Breast epithelium (tissue), 4 donors: Measurements from ENCODE around the gene CARS1. TPM values are rescaled to one million over a fixed set of nuclear protein-coding genes. Genes with fewer than 3 reads are reported as not detected.

Experiments used
- DNase-seq, 2 donors: peaks; one replicate each; pipeline ENCODE4 v3.0.0-alpha.2; 2019; ENCODE audit warnings: low spot score in 2 of 2
- H3K27ac ChIP-seq, 2 donors: fragments of 200-600 bp; sonication (generic) in 1 of 2; one replicate each; pipeline ENCODE4 v1.5.1; 2016 to 2019; ENCODE audit warnings: mild to moderate bottlenecking in 1 of 2
- H3K27me3 ChIP-seq, 2 donors: fragments of 200-600 bp; sonication (generic) in 1 of 2; one replicate each; pipeline versions ENCODE4 v1.5.1 to v1.6.0; 2017 to 2019; ENCODE audit warnings: control low read depth in 1 of 2, mild to moderate bottlenecking in 1 of 2
- H3K36me3 ChIP-seq: fragments of 200-600 bp; one replicate; pipeline ENCODE4 v1.5.1; 2019
- H3K4me1 ChIP-seq, 2 donors: fragments of 200-600 bp; sonication (generic); one replicate each; pipeline ENCODE4 v1.5.1; 2016 to 2019; ENCODE audit warnings: control low read depth in 1 of 2
- H3K4me3 ChIP-seq, 3 donors: fragments of 200-600 bp; sonication (generic); 1 replicate in 2 of 3; 2 replicates in 1 of 3; pipeline ENCODE4 v1.5.1; 2016 to 2019; ENCODE audit warnings: mild to moderate bottlenecking in 3 of 3, moderate library complexity in 2 of 3
- H3K9me3 ChIP-seq, 2 donors: fragments of 200-600 bp; sonication (generic) in 1 of 2; one replicate each; pipeline ENCODE4 v1.5.1; 2016 to 2019; ENCODE audit warnings: control low read depth in 1 of 2
- POLR2A ChIP-seq: fragments of 450-650 bp; IDR thresholded peaks from one replicate; pipeline ENCODE4 v1.6.1; 2016; ENCODE audit warnings: antibody characterized with exemption, mild to moderate bottlenecking, moderate library complexity
- POLR2AphosphoS5 ChIP-seq, 3 donors: sonication (generic); formaldehyde crosslinking; IDR thresholded peaks; one replicate each; pipeline ENCODE4 v1.6.1; 2017; ENCODE audit warnings: antibody characterized with exemption in 3 of 3
- intact Hi-C: fragments of 100-400 bp; cut with DNase I; formaldehyde crosslinking; loops from one replicate; pipeline ENCODE4 v1.15.1; 2023; ENCODE audit warnings: low total_unique reads
- total RNA-seq, 3 donors: library from RNA; depleted of rRNA; stranded (reverse); fragments of >200 nt; gene quantifications; one replicate each; pipeline ENCODE4 v1.1.0, GENCODE V29; 2016
- TF ChIP-seq, protein P1 (sequence below), 3 donors: fragments of 450-650 bp; IDR thresholded peaks; one replicate each; pipeline ENCODE4 v1.5.1; 2016 to 2017; ENCODE audit warnings: antibody characterized with exemption in 3 of 3, mild to moderate bottlenecking in 3 of 3, moderate library complexity in 3 of 3

CARS1 gene
- total RNA-seq, 3 donors from 2014 or later = 30.1 to 42.6 (median 40.7) TPM

DNA sequence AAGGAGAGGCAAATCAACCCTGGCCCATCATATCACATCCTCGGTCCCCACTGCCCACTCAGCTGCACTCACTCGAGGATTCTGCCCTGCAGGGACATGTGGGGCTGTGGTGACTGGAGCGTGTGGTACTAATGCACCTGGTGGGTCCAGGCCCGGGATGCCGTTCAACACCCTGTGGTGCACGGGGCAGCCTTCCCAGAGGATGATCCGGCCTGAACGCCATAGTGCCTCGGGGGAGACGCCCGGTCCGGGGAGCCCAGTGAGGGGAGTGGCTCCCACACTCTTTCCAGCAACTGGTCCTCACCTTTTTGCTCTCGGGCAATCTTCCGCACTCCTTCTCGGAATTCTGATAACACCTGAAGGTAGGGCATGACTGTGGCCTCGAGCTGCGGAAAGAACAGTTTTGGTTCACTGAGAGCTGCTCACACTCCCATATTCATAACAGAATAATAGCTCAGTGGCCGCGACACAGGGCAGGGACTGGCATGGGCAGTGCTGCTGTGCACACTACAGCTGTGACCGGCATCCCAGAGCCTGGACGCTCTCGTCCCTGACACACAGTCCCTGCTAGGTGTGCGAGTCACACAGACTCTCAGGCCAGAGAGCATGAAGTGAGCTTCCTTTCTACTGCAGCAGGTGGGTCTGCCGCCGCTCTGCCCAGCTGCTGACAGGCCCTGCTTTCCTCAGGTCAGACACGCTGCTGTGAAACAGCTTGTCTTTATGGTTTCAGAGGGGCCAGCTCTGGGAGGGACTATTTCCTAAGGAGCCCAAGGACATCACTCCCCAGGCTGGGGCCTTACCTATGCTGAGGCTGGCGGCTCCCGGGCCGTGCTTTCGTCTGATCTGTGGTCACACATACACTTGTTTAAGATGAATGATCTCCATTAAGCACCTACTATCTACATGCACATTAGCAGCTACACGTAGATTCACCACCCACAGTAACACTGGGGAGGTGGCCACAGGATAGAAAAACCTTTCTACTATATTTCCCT, 45.0 kb downstream of the CARS1 start:
- no peak for DNase-seq
- intact Hi-C loops = no loop called here
- Histone ChIP-seq H3K27ac (no peak overlapping the region), H3K4me1 (no peaks in the 10 kb centered on the region), H3K4me3 (no peak overlapping the region), H3K9me3 (no peaks in the 10 kb centered on the region), H3K36me3 (no peaks in the 10 kb centered on the region), H3K27me3 (no peaks in the 10 kb centered on the region)
- TF ChIP-seq, protein P1, sequence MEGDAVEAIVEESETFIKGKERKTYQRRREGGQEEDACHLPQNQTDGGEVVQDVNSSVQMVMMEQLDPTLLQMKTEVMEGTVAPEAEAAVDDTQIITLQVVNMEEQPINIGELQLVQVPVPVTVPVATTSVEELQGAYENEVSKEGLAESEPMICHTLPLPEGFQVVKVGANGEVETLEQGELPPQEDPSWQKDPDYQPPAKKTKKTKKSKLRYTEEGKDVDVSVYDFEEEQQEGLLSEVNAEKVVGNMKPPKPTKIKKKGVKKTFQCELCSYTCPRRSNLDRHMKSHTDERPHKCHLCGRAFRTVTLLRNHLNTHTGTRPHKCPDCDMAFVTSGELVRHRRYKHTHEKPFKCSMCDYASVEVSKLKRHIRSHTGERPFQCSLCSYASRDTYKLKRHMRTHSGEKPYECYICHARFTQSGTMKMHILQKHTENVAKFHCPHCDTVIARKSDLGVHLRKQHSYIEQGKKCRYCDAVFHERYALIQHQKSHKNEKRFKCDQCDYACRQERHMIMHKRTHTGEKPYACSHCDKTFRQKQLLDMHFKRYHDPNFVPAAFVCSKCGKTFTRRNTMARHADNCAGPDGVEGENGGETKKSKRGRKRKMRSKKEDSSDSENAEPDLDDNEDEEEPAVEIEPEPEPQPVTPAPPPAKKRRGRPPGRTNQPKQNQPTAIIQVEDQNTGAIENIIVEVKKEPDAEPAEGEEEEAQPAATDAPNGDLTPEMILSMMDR (IDR thresholded peaks at IDR 0.05) = no peak
- TF ChIP-seq POLR2A = no peak
- no peak for TF ChIP-seq POLR2AphosphoS5 (IDR thresholded peaks at IDR 0.05)

- intact Hi-C loops = no loop called here
- no peak overlapping the region for H3K27ac ChIP-seq
- TF ChIP-seq, protein P1 (IDR thresholded peaks at IDR 0.05) = no peak
- TF ChIP-seq POLR2A = no peak
- TF ChIP-seq POLR2AphosphoS5 (IDR thresholded peaks at IDR 0.05) = no peak
Observed at GRCh38 chr11:3010521-3011275, 46.5 kb downstream of the CARS1 start.

GRCh38 chr11:3010004-3010403, 47.2 kb downstream of the CARS1 start:
- DNase-seq = no peak
- H3K4me1 ChIP-seq = no peaks in the 10 kb centered on the region
- no peaks in the 10 kb centered on the region for H3K36me3 ChIP-seq
- no peak overlapping the region for H3K4me3 ChIP-seq
- no peak overlapping the region for H3K27ac ChIP-seq
- intact Hi-C loops = no loop called here
- no peaks in the 10 kb centered on the region for H3K9me3 ChIP-seq
- H3K27me3 ChIP-seq = no peaks in the 10 kb centered on the region
- TF ChIP-seq POLR2A = no peak
- TF ChIP-seq, protein P1 (IDR thresholded peaks at IDR 0.05) = no peak
- no peak for TF ChIP-seq POLR2AphosphoS5 (IDR thresholded peaks at IDR 0.05)

More at GRCh38 chr11:3010521-3011275, 46.5 kb downstream of the CARS1 start:
- Histone ChIP-seq H3K4me3 (no peak overlapping the region), H3K27me3 (no peaks in the 10 kb centered on the region), H3K9me3 (no peaks in the 10 kb centered on the region), H3K4me1 (no peaks in the 10 kb centered on the region), H3K36me3 (no peaks in the 10 kb centered on the region)
- DNase-seq = no peak

- intact Hi-C loops = no loop called here
- Histone ChIP-seq H3K27me3 (no peaks in the 10 kb centered on the region), H3K36me3 (no peaks in the 10 kb centered on the region), H3K9me3 (no peaks in the 10 kb centered on the region), H3K4me3 (no peak overlapping the region), H3K4me1 (no peaks in the 10 kb centered on the region), H3K27ac (no peak overlapping the region)
- TF ChIP-seq POLR2A (no peak), POLR2AphosphoS5 (IDR thresholded peaks at IDR 0.05) (no peak)
- TF ChIP-seq, protein P1 (IDR thresholded peaks at IDR 0.05) = no peak
- DNase-seq = no peak
Observed at GRCh38 chr11:3009481-3009880, 47.7 kb downstream of the CARS1 start.
